SU-DHL-6 (cell line): ENCODE measurements around the gene USB1.

Experiments used
- H2AFZ ChIP-seq: fragments of 200-600 bp; sonication (generic); 2 replicates; pipeline ENCODE4 v1.6.1; 2014; ENCODE audit warnings: low read depth, mild to moderate bottlenecking, moderate library complexity, mixed read lengths, antibody characterized with exemption, low read length; ENCODE audit not compliant: severe bottlenecking
- H3F3A ChIP-seq: fragments of 200-600 bp; shearing (Covaris generic); 2 replicates; pipeline ENCODE4 v1.6.0; 2016; ENCODE audit warnings: antibody characterized with exemption, mild to moderate bottlenecking; ENCODE audit not compliant: insufficient read depth
- H3K27ac ChIP-seq: fragments of 200-600 bp; sonication (generic); 2 replicates; pipeline ENCODE4 v1.5.1; 2016; ENCODE audit warnings: low read depth, mild to moderate bottlenecking, low read length, moderate library complexity, mixed read lengths
- H3K27me3 ChIP-seq: fragments of 200-600 bp; sonication (generic), shearing (Covaris generic); 2 replicates; pipeline ENCODE4 v1.6.0; 2014; ENCODE audit warnings: mild to moderate bottlenecking, low read length
- H3K36me3 ChIP-seq: fragments of 200-600 bp; sonication (generic); 2 replicates; pipeline ENCODE4 v1.6.1; 2014; ENCODE audit warnings: mild to moderate bottlenecking, low read length, mixed read lengths
- H3K4me2 ChIP-seq: fragments of 300-600, 200-600 bp; shearing (Covaris generic), sonication (generic); 2 replicates; pipeline ENCODE4 v1.6.0; 2014; ENCODE audit warnings: low read length, low read depth, mild to moderate bottlenecking; ENCODE audit not compliant: poor library complexity, severe bottlenecking
- H3K4me3 ChIP-seq: fragments of 200-600 bp; sonication (generic); 2 replicates; pipeline ENCODE4 v1.5.1; 2014; ENCODE audit warnings: antibody characterized with exemption, low read length, mild to moderate bottlenecking, mixed read lengths; ENCODE audit not compliant: insufficient read depth, poor library complexity, severe bottlenecking
- H3K79me2 ChIP-seq: fragments of 200-600 bp; sonication (generic); 2 replicates; pipeline ENCODE4 v1.6.1; 2014; ENCODE audit warnings: mild to moderate bottlenecking, low read length, moderate library complexity; ENCODE audit not compliant: insufficient read depth
- H3K9ac ChIP-seq: fragments of 200-600 bp; sonication (generic); 2 replicates; pipeline ENCODE4 v1.7.0; 2014; ENCODE audit warnings: mild to moderate bottlenecking, low read length
- H3K9me2 ChIP-seq: fragments of 200-600 bp; sonication (generic); replicated peaks from 2 replicates; pipeline ENCODE4 v1.6.1; 2014; ENCODE audit warnings: low read length; ENCODE audit not compliant: insufficient read depth
- H3K9me3 ChIP-seq: fragments of 200-600 bp; sonication (generic); 2 replicates; pipeline ENCODE4 v1.6.1; 2014; ENCODE audit warnings: low read length, mixed read lengths; ENCODE audit not compliant: insufficient read depth
- H4K20me1 ChIP-seq: fragments of 200-600 bp; sonication (generic); 2 replicates; pipeline ENCODE4 v1.6.1; 2014; ENCODE audit warnings: low read depth, mild to moderate bottlenecking, antibody characterized with exemption, low read length, moderate library complexity, mixed read lengths
- CTCF ChIP-seq: fragments of 200-600 bp; sonication (generic); IDR thresholded peaks from one replicate; pipeline ENCODE4 v1.5.1; 2017; ENCODE audit warnings: antibody characterized with exemption, mild to moderate bottlenecking, low read length, moderate library complexity; ENCODE audit not compliant: insufficient read depth, poor library complexity, severe bottlenecking
- EZH2phosphoT487 ChIP-seq: fragments of 200-600 bp; sonication (generic), shearing (Covaris generic); conservative IDR thresholded peaks from 2 replicates; pipeline ENCODE4 v1.6.1; 2018; ENCODE audit warnings: mild to moderate bottlenecking, antibody characterized with exemption, low read length, moderate library complexity, mixed read lengths

USB1 gene

GRCh38 chr16:57971848-57972247, 29.4 kb upstream of the USB1 start:
- H3K4me2 ChIP-seq = no peak overlapping the region
- H3F3A ChIP-seq = no peaks in the 10 kb centered on the region
- no peaks in the 10 kb centered on the region for H3K36me3 ChIP-seq
- no peaks in the 10 kb centered on the region for H3K79me2 ChIP-seq
- no peaks in the 10 kb centered on the region for H3K9me2 ChIP-seq
- no peaks in the 10 kb centered on the region for H3K27me3 ChIP-seq
- no peak overlapping the region for H3K4me3 ChIP-seq
- no peaks in the 10 kb centered on the region for H4K20me1 ChIP-seq
- no peaks in the 10 kb centered on the region for H3K9me3 ChIP-seq
- H3K9ac ChIP-seq = no peak overlapping the region
- TF ChIP-seq EZH2phosphoT487 (no peak), CTCF (no peak)
- H2AFZ ChIP-seq = no peak overlapping the region
- no peak overlapping the region for H3K27ac ChIP-seq

GRCh38 chr16:57972306-57972705, 28.9 kb upstream of the USB1 start:
- Histone ChIP-seq H3K4me3 (no peak overlapping the region), H3K27ac (no peak overlapping the region), H3K79me2 (no peaks in the 10 kb centered on the region), H3K9ac (no peak overlapping the region), H3K9me2 (no peaks in the 10 kb centered on the region), H3K27me3 (no peaks in the 10 kb centered on the region), H3K4me2 (no peak overlapping the region), H3F3A (no peaks in the 10 kb centered on the region), H4K20me1 (no peaks in the 10 kb centered on the region), H3K9me3 (no peaks in the 10 kb centered on the region), H3K36me3 (no peaks in the 10 kb centered on the region), H2AFZ (no peak overlapping the region)
- TF ChIP-seq CTCF (no peak), EZH2phosphoT487 (no peak)

- no peak overlapping the region for H3K27ac ChIP-seq
These were observed 24.8 kb upstream of the USB1 start for GRCh38 chr16:57976331-57976796.

More at GRCh38 chr16:57976331-57976796, 24.8 kb upstream of the USB1 start:
- no peaks in the 10 kb centered on the region for H3F3A ChIP-seq
- H3K4me2 ChIP-seq = no peak overlapping the region
- H3K9me2 ChIP-seq = no peaks in the 10 kb centered on the region
- H3K36me3 ChIP-seq = no peaks in the 10 kb centered on the region
- no peaks in the 10 kb centered on the region for H3K79me2 ChIP-seq
- H2AFZ ChIP-seq = no peak overlapping the region
- H3K4me3 ChIP-seq = no peak overlapping the region
- no peak overlapping the region for H3K9ac ChIP-seq
- TF ChIP-seq CTCF (no peak), EZH2phosphoT487 (no peak)
- no peaks in the 10 kb centered on the region for H3K9me3 ChIP-seq
- H3K27me3 ChIP-seq = no peaks in the 10 kb centered on the region
- no peaks in the 10 kb centered on the region for H4K20me1 ChIP-seq
